SJSA1 (cell line): ENCODE data around the gene CTSH. TPM values are rescaled to one million over a fixed set of nuclear protein-coding genes. Genes with fewer than 3 reads are reported as not detected.
A peak's percentile ranks its signal among the peaks of the same experiment; 100 is the strongest.

Experiments
- DNase-seq, 2 experiments: peaks; one replicate each; pipeline ENCODE4 v3.0.0-alpha.2; 2015 to 2020; ENCODE audit warnings: low spot score in 2 of 2, low read depth in 1 of 2
- H3K27ac ChIP-seq: fragments of 250-450 bp; sonication (Bioruptor Pico); 2 replicates; pipeline ENCODE4 v1.5.1; 2020; ENCODE audit warnings: mild to moderate bottlenecking, moderate library complexity
- H3K27me3 ChIP-seq: fragments of 250-450 bp; sonication (Bioruptor Pico); replicated peaks from 2 replicates; pipeline ENCODE4 v1.5.1; 2020; ENCODE audit warnings: mild to moderate bottlenecking, moderate library complexity
- H3K36me3 ChIP-seq: fragments of 250-450 bp; sonication (Bioruptor Pico); 2 replicates; pipeline ENCODE4 v1.5.1; 2020; ENCODE audit warnings: mild to moderate bottlenecking
- H3K4me1 ChIP-seq: fragments of 250-450 bp; sonication (Bioruptor Pico); replicated peaks from 2 replicates; pipeline ENCODE4 v1.6.1; 2021; ENCODE audit warnings: mild to moderate bottlenecking
- H3K4me3 ChIP-seq: fragments of 250-450 bp; sonication (Bioruptor Pico); 2 replicates; pipeline ENCODE4 v1.5.1; 2020; ENCODE audit warnings: mild to moderate bottlenecking
- H3K9me3 ChIP-seq: fragments of 250-450 bp; sonication (Bioruptor Pico); replicated peaks from 2 replicates; pipeline ENCODE4 v1.5.1; 2020; ENCODE audit warnings: mild to moderate bottlenecking
- total RNA-seq: library from RNA; depleted of rRNA; stranded (reverse); fragments of >200 nt; shearing (Covaris generic); gene quantifications from 2 replicates; pipeline ENCODE4 v1.2.3, GENCODE V29; 2014

CTSH gene
- total RNA-seq, 1 experiment from 2014 or later: 0.92 TPM

- peaks cover 16% of the 10 kb centered on the region for H3K27me3 ChIP-seq
- H3K9me3 ChIP-seq: no peaks in the 10 kb centered on the region
- H3K4me3 ChIP-seq: no peak overlapping the region
- no peak for DNase-seq
- H3K36me3 ChIP-seq: no peaks in the 10 kb centered on the region
- 0 out of 2 replicates have a peak, but pooled peaks cover 3% of the 10 kb centered on the region for H3K4me1 ChIP-seq
- H3K27ac ChIP-seq: no peak overlapping the region
Observed at GRCh38 chr15:78942741-78943140, 2.1 kb downstream of the CTSH start.

DNA sequence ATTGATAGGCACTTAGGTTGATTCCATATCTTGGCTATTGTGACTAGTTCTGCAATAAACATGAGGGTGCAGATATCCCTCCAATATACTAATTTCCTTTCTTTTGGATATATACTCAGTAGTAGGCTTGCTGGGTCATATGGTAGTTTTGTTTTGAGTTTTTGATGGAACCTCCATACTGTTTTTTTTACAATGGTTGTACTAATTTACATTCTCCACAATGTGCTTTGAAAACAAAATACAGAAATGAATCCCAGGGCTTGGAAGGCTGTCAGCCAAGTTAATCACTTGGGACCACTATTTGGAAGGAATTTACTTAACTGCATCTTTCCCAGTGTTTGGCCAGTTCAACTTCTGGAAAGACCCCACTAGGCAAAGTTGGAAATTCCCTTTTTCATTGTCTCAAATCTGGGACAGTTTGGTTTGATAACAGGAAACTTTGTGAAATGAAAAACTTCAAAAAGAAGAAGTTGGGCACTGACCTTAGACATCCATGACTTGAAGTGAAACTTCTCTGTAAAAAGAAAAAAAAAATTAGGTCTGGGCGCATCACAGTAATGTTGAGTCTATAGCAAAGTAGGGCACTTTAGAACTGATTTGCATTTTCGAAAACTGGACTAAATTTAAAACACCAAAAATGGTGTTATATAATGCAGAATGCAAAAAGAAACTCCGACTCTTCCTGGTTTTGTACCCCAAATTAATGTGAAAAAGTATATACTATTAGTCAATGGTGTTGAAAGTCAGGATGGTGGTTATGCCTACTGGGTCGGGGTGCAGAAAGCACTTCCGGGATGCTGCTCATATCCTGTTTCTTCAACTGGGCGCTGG, 6.0 kb downstream of the CTSH start:
- Histone ChIP-seq H3K9me3 (no peaks in the 10 kb centered on the region), H3K27ac (no peak overlapping the region), H3K4me3 (no peak overlapping the region), H3K4me1 (no peaks in the 10 kb centered on the region), H3K27me3 (peaks cover 8% of the 10 kb centered on the region), H3K36me3 (no peaks in the 10 kb centered on the region)
- no peak for DNase-seq

DNA sequence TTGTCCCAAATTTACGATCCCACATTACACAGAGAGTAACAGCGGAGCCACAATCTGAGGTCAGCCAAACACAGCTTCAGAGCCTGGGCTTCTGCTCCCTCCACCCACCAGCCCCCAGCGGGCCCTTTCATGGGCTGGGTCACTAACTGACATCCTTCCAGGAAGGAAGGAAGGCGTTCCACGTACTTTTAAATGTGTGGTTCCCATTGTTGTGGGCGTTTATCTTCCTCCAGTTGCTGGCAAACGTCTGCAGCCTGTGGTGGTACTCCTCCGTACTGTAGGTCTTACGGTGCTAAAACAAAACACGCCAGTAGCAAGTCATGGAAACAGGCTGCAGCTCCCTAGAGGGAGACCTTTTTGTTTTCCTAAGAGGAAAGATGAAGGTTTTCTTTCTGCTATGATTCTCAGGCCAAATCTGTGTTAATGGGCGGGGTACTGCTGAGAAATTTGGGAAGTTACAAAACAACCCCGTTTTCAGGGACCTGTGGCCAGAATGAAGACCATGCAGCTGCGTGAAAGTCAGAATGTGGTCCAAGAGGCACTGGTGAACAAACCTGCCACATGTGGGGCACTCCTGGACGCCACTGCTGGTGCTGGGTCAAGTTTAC, 7.6 kb downstream of the CTSH start:
- Histone ChIP-seq H3K9me3 (no peaks in the 10 kb centered on the region), H3K36me3 (no peaks in the 10 kb centered on the region)
- DNase-seq: no peak

GRCh38 chr15:78934655-78935023, 10.2 kb downstream of the CTSH start:
- no peak for DNase-seq
- H3K36me3 ChIP-seq: no peaks in the 10 kb centered on the region
- H3K27ac ChIP-seq: no peak overlapping the region
- no peak overlapping the region for H3K4me3 ChIP-seq
- H3K9me3 ChIP-seq: no peaks in the 10 kb centered on the region
- H3K27me3 ChIP-seq: peaks cover 8% of the 10 kb centered on the region
- H3K4me1 ChIP-seq: peaks cover 9% of the 10 kb centered on the region

More for the DNA sequence above, 7.6 kb downstream of the CTSH start:
- Histone ChIP-seq H3K27ac (no peak overlapping the region), H3K4me3 (no peak overlapping the region), H3K27me3 (peaks cover 8% of the 10 kb centered on the region), H3K4me1 (no peaks in the 10 kb centered on the region)

DNA sequence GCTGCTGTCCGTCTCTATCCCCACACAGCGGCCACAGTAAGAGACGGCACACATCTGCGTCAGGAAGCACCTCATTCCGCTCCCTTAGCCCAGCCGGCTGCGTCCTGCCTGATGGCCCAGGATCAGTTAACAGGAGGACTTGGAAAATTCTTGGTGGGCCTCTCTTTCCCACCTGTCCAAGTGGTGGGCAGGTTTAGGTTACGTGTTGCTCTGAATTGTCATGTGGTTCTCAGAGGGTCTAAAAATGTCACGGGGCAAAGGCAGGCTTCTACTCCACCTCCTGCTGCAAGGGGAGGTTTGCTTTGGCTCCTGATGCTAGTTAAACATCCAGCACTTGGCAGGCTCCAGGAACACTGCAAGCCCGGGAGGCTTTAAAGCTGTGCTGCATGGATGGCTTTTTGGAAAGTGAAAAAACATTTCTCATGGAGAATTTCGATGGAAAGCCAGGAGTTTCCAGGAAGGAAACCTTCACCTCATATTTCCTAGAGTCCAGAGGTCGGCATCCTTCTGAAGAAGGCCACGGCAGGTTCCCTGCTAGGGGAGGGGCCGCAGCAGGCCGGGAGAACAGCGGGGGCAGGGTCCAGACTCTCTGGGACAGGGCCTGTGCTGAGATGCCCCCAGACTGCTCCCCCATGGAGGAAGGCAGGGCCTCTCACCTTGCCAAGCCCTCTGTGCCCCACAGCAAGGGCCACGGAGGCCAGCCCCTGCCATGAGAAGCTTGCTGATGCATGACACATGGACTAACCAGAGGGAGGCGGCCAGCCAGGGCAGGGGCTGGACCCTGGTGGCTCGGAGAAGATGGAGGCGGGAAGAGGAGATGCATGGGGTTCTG, 10.8 kb downstream of the CTSH start:
- Histone ChIP-seq H3K27me3 (peaks cover 7% of the 10 kb centered on the region), H3K27ac (no peak overlapping the region), H3K36me3 (no peaks in the 10 kb centered on the region), H3K4me1 (peaks cover 9% of the 10 kb centered on the region), H3K9me3 (no peaks in the 10 kb centered on the region), H3K4me3 (no peak overlapping the region)
- DNase-seq: no peak

GRCh38 chr15:78933187-78933822, 11.5 kb downstream of the CTSH start:
- DNase-seq: no peak

DNA sequence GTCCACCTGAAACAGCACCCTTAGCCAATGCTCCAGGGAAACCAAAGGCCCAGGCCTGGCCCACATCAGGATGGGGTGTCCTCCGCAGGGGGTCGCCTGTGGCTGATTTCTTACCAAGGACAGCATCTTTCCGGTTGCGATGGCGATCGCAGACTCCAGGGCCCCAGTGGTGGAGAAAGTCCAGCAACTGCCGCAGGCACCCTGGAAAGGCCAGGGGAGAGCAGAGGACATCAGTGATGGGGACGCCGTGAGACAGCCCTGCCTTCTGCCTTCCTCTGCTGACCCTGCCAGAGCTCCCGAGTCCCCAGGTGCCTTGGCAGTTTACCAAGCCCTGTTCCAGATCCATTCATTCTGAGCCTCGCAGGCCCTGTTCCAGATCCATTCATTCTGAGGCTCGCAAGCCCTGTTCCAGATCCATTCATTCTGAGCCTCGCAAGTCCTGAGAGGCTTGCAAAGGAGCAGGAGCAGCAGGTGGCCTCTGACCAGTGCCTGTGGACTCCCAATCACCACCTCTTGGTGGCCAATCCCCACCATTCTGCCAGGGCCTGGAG, 12.5 kb downstream of the CTSH start:
- Histone ChIP-seq H3K4me3 (no peak overlapping the region), H3K4me1 (peaks cover 9% of the 10 kb centered on the region), H3K36me3 (no peaks in the 10 kb centered on the region), H3K9me3 (no peaks in the 10 kb centered on the region), H3K27ac (no peak overlapping the region), H3K27me3 (no peaks in the 10 kb centered on the region; the same call in 1 of the 2 replicates)
- no peak for DNase-seq

More at GRCh38 chr15:78933187-78933822, 11.5 kb downstream of the CTSH start:
- peaks cover 9% of the 10 kb centered on the region for H3K4me1 ChIP-seq
- H3K4me3 ChIP-seq: no peak overlapping the region
- H3K9me3 ChIP-seq: no peaks in the 10 kb centered on the region
- no peaks in the 10 kb centered on the region for H3K36me3 ChIP-seq
- no peak overlapping the region for H3K27ac ChIP-seq
- no peaks in the 10 kb centered on the region; the same call in 1 of the 2 replicates for H3K27me3 ChIP-seq

DNA sequence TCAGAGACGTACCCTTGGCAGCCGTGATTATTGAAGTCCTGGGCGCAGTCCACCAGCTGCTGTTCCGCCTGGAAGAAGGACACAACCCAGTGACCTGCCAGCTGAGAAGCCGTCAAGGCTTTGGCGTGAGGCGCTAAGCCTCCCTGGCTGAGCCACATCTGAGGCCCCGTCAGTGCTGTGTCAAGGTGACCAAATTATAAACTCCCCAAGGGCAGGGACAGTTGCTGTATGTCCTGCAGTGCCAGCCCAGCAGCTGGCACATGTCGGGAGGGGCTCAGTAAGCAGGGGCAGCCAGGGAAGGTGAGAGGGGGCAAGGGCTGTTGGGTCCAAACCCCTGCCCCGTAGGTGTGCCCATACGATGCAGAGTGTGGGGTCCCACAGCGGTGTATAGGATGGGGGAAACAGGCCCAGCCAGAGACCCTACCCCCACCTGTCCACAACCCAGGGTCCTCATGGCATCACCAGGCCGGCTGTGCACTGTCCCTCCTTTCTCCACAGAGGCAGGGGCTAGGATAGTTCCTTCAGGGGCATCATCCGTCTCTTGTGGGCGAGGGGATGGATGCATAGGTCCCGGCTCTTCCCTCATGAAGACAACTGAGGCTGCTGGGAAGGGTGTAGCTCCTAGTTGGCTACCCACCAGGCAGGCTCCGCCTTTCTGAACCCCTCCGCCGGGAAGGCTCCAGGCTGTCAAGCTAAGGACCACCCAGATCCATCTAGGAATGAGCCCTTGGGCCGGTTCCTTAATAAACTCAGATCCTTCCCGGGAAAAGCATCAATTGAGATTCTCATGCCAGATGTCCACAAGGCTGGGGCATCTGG, 13.2 kb downstream of the CTSH start:
- no peak for DNase-seq
- Histone ChIP-seq H3K9me3 (no peaks in the 10 kb centered on the region), H3K4me3 (no peak overlapping the region), H3K4me1 (peaks cover 9% of the 10 kb centered on the region), H3K27me3 (no peaks in the 10 kb centered on the region; the same call in 1 of the 2 replicates), H3K27ac (no peak overlapping the region), H3K36me3 (no peaks in the 10 kb centered on the region)

- no peaks in the 10 kb centered on the region for H3K9me3 ChIP-seq
- no peak overlapping the region for H3K4me3 ChIP-seq
- H3K27me3 ChIP-seq: no peaks in the 10 kb centered on the region; the same call in 1 of the 2 replicates
- DNase-seq: peak; percentile 38 to 59
- H3K4me1 ChIP-seq: peaks cover 9% of the 10 kb centered on the region
- H3K36me3 ChIP-seq: no peaks in the 10 kb centered on the region
- no peak overlapping the region for H3K27ac ChIP-seq
Observed at GRCh38 chr15:78930577-78931388, 14.1 kb downstream of the CTSH start.

DNA sequence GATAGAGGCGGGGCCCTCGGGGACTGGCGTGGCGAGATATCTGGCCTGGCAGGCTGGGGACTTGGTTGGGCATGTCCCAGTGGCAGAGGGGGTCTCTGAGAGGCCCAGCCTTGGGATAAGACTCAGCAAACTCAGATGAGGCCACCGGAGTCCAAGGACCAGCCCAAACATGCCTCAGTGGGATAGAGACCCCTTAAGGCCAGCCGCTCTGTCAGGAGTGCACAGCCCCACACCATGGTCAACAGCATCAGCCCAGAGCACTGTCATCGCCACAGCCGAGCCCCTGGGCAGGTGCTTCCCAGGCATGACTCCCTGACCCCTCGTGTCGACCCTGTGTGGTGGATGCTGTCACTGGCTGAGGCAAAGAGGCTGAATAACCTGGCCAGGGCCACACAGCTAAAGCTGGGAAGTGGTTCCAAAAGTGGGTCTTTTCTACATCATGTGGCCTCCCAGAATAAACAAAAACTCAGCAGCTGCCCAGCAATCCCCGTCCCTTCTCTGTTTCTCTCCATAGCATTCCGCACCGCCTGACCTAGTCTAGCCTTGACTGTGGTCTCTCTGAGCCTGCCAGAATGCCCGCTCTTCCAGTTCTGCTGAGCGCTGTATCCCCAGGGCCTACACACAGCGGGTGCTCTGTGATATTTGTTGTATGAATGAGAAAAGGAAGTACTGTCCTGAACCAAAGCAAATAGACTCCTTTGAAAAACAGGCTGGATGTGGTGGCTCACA, 15.1 kb downstream of the CTSH start:
- no peak for DNase-seq
- peaks cover 9% of the 10 kb centered on the region for H3K4me1 ChIP-seq
- H3K27ac ChIP-seq: no peak overlapping the region

GRCh38 chr15:78928616-78929093, 16.2 kb downstream of the CTSH start:
- no peaks in the 10 kb centered on the region for H3K9me3 ChIP-seq
- H3K4me1 ChIP-seq: peaks cover 9% of the 10 kb centered on the region
- H3K36me3 ChIP-seq: peaks cover 2% of the 10 kb centered on the region; the same call in 1 of the 2 replicates
- H3K27ac ChIP-seq: no peak overlapping the region
- no peak overlapping the region for H3K4me3 ChIP-seq
- no peaks in the 10 kb centered on the region for H3K27me3 ChIP-seq
- DNase-seq: no peak

More for the DNA sequence above, 15.1 kb downstream of the CTSH start:
- Histone ChIP-seq H3K9me3 (no peaks in the 10 kb centered on the region), H3K27me3 (no peaks in the 10 kb centered on the region), H3K4me3 (no peak overlapping the region), H3K36me3 (peaks cover 2% of the 10 kb centered on the region; the same call in 1 of the 2 replicates)
